ENCODE measurements around the gene DACT3. TPM values are rescaled to one million over a fixed set of nuclear protein-coding genes. Genes with fewer than 3 reads are reported as not detected.

DACT3 gene
- total and polyA plus RNA-seq, 7 experiments from 2014 or later = 0.07 to 1.3 (median 0.19) TPM; not detected in 2

GRCh38 chr19:46610413-46610775, 50.6 kb downstream of the DACT3 start:
- Mint-ChIP-seq H3K27me3 (no peaks in the 10 kb centered on the region), H3K4me1 (peaks cover 49 to 80% (median 73%) of the 10 kb centered on the region in 7 donors), H3K4me3 (peak overlapping the region in 9 of 10 donors; percentile 70 to 86 (median 81)), H3K27ac (peak overlapping the region; percentile 86 to 95 (median 92)), H3K36me3 (peaks cover 11 to 43% (median 24%) of the 10 kb centered on the region in 5 donors), H3K9me3 (no peaks in the 10 kb centered on the region)
- Histone ChIP-seq H3K9me3 (ENCODE audit: control insufficient read depth in 2 of 3, low read length in 3 of 3) (no peaks in the 10 kb centered on the region), H3K27ac (ENCODE audit: low read depth, low read length) (peak overlapping the region; percentile 76), H3K36me3 (ENCODE audit: control insufficient read depth in 2 of 3, insufficient read depth in 3 of 3, low read length in 3 of 3) (peaks cover 0 to 48% (median 20%) of the 10 kb centered on the region in 3 experiments), H3K27me3 (ENCODE audit: control insufficient read depth in 2 of 2, insufficient read depth in 2 of 2, low read length in 2 of 2) (no peaks in the 10 kb centered on the region), H3K4me1 (ENCODE audit: control insufficient read depth in 2 of 2, insufficient read depth in 2 of 2, low read length in 2 of 2) (peaks cover 24 to 55% of the 10 kb centered on the region in 2 donors), H3K4me3 (ENCODE audit: low read length) (no peak overlapping the region)
- intact Hi-C loops (cut with micrococcal nuclease) = loop anchor here (5.0 to 10.0 kb wide), 3 partner anchors 86 to 726 kb away; partner anchors contain the start of genes IRF2BP1 (in 1 of the 2) and ZC3H4 (in 1 of the 2)
- DNase-seq = no peak
- ChIA-PET POLR2A (interaction anchor here (0.6 to 5.2 kb wide), 6 partner anchors 8 to 87 kb away, joined by 4 to 112 read pairs (median 14); partner anchors contain the start of genes CALM3 and DACT3), CTCF (interaction anchor here (0.5 to 9.0 kb wide), 3 partner anchors 15 to 405 kb away, joined by 3 to 137 read pairs (median 4); partner anchors contain the start of gene DACT3)
- ATAC-seq = no peak

GRCh38 chr19:46609511-46610412, 51.2 kb downstream of the DACT3 start:
- Histone ChIP-seq H3K9me3 (ENCODE audit: control insufficient read depth in 2 of 3, low read length in 3 of 3) (no peaks in the 10 kb centered on the region), H3K4me3 (ENCODE audit: low read length) (no peak overlapping the region), H3K27ac (ENCODE audit: low read depth, low read length) (peak overlapping the region; percentile 31), H3K36me3 (ENCODE audit: control insufficient read depth in 2 of 3, insufficient read depth in 3 of 3, low read length in 3 of 3) (peaks cover 0 to 54% (median 20%) of the 10 kb centered on the region in 3 experiments), H3K4me1 (ENCODE audit: control insufficient read depth in 2 of 2, insufficient read depth in 2 of 2, low read length in 2 of 2) (peaks cover 24 to 52% of the 10 kb centered on the region in 2 donors), H3K27me3 (ENCODE audit: control insufficient read depth in 2 of 2, insufficient read depth in 2 of 2, low read length in 2 of 2) (no peaks in the 10 kb centered on the region)
- no peak for DNase-seq
- no peaks in the 10 kb centered on the region for H3K27me3 Mint-ChIP-seq
- peaks cover 11 to 43% (median 24%) of the 10 kb centered on the region in 5 donors for H3K36me3 Mint-ChIP-seq
- peaks cover 54 to 86% (median 71%) of the 10 kb centered on the region in 7 donors for H3K4me1 Mint-ChIP-seq
- ATAC-seq = no peak
- POLR2A ChIA-PET = interaction anchor here (0.6 to 5.2 kb wide), 5 partner anchors 8 to 51 kb away, joined by 3 to 112 read pairs (median 18); partner anchors contain the start of genes CALM3 and DACT3
- H3K9me3 Mint-ChIP-seq = no peaks in the 10 kb centered on the region
- CTCF ChIA-PET = interaction anchor here (0.6 kb wide), 1 partner anchor 14 kb away, joined by 4 read pairs; no protein-coding TSS in a partner anchor
- intact Hi-C loops (cut with micrococcal nuclease) = loop anchor here (5.0 to 10.0 kb wide), 4 partner anchors 85 to 725 kb away; partner anchors contain the start of genes AP2S1 (in 1 of the 2), IRF2BP1 (in 1 of the 2) and ZC3H4 (in 1 of the 2)
- peak overlapping the region in 7 of 10 donors; percentile 6 to 83 (median 58) for H3K4me3 Mint-ChIP-seq
- H3K27ac Mint-ChIP-seq = peak overlapping the region; percentile 65 to 95 (median 84)

- H3K36me3 Mint-ChIP-seq = peaks cover 11 to 43% (median 24%) of the 10 kb centered on the region in 5 donors
- intact Hi-C loops (cut with micrococcal nuclease) = loop anchor here in 1 of 2 donors (10.0 kb wide), 1 partner anchor 246 kb away; the partner anchor contains the start of gene AP2S1
- H3K4me3 Mint-ChIP-seq = peak overlapping the region in 2 of 10 donors; percentile 5 to 83
- ChIA-PET POLR2A (interaction anchor here (1.0 kb wide), 1 partner anchor 14 kb away, joined by 3 read pairs; no protein-coding TSS in a partner anchor), CTCF (no interaction called here)
- Histone ChIP-seq H3K27me3 (ENCODE audit: control insufficient read depth in 2 of 2, insufficient read depth in 2 of 2, low read length in 2 of 2) (no peaks in the 10 kb centered on the region), H3K9me3 (ENCODE audit: control insufficient read depth in 2 of 3, low read length in 3 of 3) (no peaks in the 10 kb centered on the region), H3K4me1 (ENCODE audit: control insufficient read depth in 2 of 2, insufficient read depth in 2 of 2, low read length in 2 of 2) (peaks cover 24 to 52% of the 10 kb centered on the region in 2 donors), H3K4me3 (ENCODE audit: low read length) (no peak overlapping the region), H3K36me3 (ENCODE audit: control insufficient read depth in 2 of 3, insufficient read depth in 3 of 3, low read length in 3 of 3) (peaks cover 0 to 55% (median 20%) of the 10 kb centered on the region in 3 experiments), H3K27ac (ENCODE audit: low read depth, low read length) (no peak overlapping the region)
- peaks cover 52 to 86% (median 69%) of the 10 kb centered on the region in 7 donors for H3K4me1 Mint-ChIP-seq
- H3K27me3 Mint-ChIP-seq = no peaks in the 10 kb centered on the region
- no peaks in the 10 kb centered on the region for H3K9me3 Mint-ChIP-seq
- peak overlapping the region in 5 of 9 donors; percentile 4 to 89 (median 28) for H3K27ac Mint-ChIP-seq
- DNase-seq (no peak), ATAC-seq (no peak)
These were observed 52.2 kb downstream of the DACT3 start for GRCh38 chr19:46608581-46609345.

GRCh38 chr19:46608178-46608577, 52.8 kb downstream of the DACT3 start:
- peaks cover 11 to 44% (median 24%) of the 10 kb centered on the region in 5 donors for H3K36me3 Mint-ChIP-seq
- H3K9me3 ChIP-seq (ENCODE audit: control insufficient read depth in 2 of 3, low read length in 3 of 3) = no peaks in the 10 kb centered on the region
- H3K36me3 ChIP-seq (ENCODE audit: control insufficient read depth in 2 of 3, insufficient read depth in 3 of 3, low read length in 3 of 3) = peaks cover 0 to 55% (median 20%) of the 10 kb centered on the region in 3 experiments
- no peak overlapping the region for H3K4me3 ChIP-seq (ENCODE audit: low read length)
- ChIA-PET POLR2A (no interaction called here), CTCF (interaction anchor here (0.9 kb wide), 1 partner anchor 12 kb away, joined by 3 read pairs; no protein-coding TSS in a partner anchor)
- no peak for ATAC-seq
- H3K27ac ChIP-seq (ENCODE audit: low read depth, low read length) = no peak overlapping the region
- peak overlapping the region in 5 of 9 donors; percentile 36 to 79 (median 56) for H3K27ac Mint-ChIP-seq
- peaks cover 30 to 53% of the 10 kb centered on the region in 2 donors for H3K4me1 ChIP-seq (ENCODE audit: control insufficient read depth in 2 of 2, insufficient read depth in 2 of 2, low read length in 2 of 2)
- H3K4me3 Mint-ChIP-seq = peak overlapping the region in 1 of 10 donors; percentile 36
- DNase-seq = no peak
- H3K9me3 Mint-ChIP-seq = no peaks in the 10 kb centered on the region
- no peaks in the 10 kb centered on the region for H3K27me3 Mint-ChIP-seq
- no peaks in the 10 kb centered on the region for H3K27me3 ChIP-seq (ENCODE audit: control insufficient read depth in 2 of 2, insufficient read depth in 2 of 2, low read length in 2 of 2)
- peaks cover 53 to 87% (median 72%) of the 10 kb centered on the region in 7 donors for H3K4me1 Mint-ChIP-seq
- intact Hi-C loops (cut with micrococcal nuclease) = loop anchor here in 1 of 2 donors (10.0 kb wide), 1 partner anchor 247 kb away; the partner anchor contains the start of gene AP2S1

- H3K36me3 Mint-ChIP-seq = peaks cover 11 to 49% (median 24%) of the 10 kb centered on the region in 5 donors
- CTCF ChIA-PET = interaction anchor here (0.9 kb wide), 1 partner anchor 13 kb away, joined by 3 read pairs; no protein-coding TSS in a partner anchor
- H3K4me1 ChIP-seq (ENCODE audit: control insufficient read depth in 2 of 2, insufficient read depth in 2 of 2, low read length in 2 of 2) = peaks cover 33 to 54% of the 10 kb centered on the region in 2 donors
These were observed 53.5 kb downstream of the DACT3 start for GRCh38 chr19:46607448-46607841.

More at GRCh38 chr19:46607448-46607841, 53.5 kb downstream of the DACT3 start:
- H3K27me3 ChIP-seq (ENCODE audit: control insufficient read depth in 2 of 2, insufficient read depth in 2 of 2, low read length in 2 of 2) = no peaks in the 10 kb centered on the region
- peak overlapping the region in 2 of 9 donors; percentile 29 to 36 for H3K27ac Mint-ChIP-seq
- H3K4me3 ChIP-seq (ENCODE audit: low read length) = no peak overlapping the region
- POLR2A ChIA-PET = interaction anchor here (1.6 kb wide), 1 partner anchor 54 kb away, joined by 3 read pairs; the partner anchor contains the start of gene DACT3
- H3K9me3 ChIP-seq (ENCODE audit: control insufficient read depth in 2 of 3, low read length in 3 of 3) = no peaks in the 10 kb centered on the region
- no peak overlapping the region for H3K27ac ChIP-seq (ENCODE audit: low read depth, low read length)
- peaks cover 57 to 90% (median 75%) of the 10 kb centered on the region in 7 donors for H3K4me1 Mint-ChIP-seq
- ATAC-seq (no peak), DNase-seq (no peak)
- peak overlapping the region in 1 of 10 donors; percentile 6 for H3K4me3 Mint-ChIP-seq
- no peaks in the 10 kb centered on the region for H3K27me3 Mint-ChIP-seq
- H3K9me3 Mint-ChIP-seq = no peaks in the 10 kb centered on the region
- intact Hi-C loops (cut with micrococcal nuclease) = loop anchor here in 1 of 2 donors (10.0 kb wide), 1 partner anchor 247 kb away; the partner anchor contains the start of gene AP2S1
- H3K36me3 ChIP-seq (ENCODE audit: control insufficient read depth in 2 of 3, insufficient read depth in 3 of 3, low read length in 3 of 3) = peaks cover 0 to 55% (median 20%) of the 10 kb centered on the region in 3 experiments

Data from naive thymus-derived CD4-positive, alpha-beta T cell (primary cell).